MCF 10A (cell line): Measurements from ENCODE around the gene RAPGEF3. TPM values are rescaled to one million over a fixed set of nuclear protein-coding genes. Genes with fewer than 3 reads are reported as not detected.

Experiments used
- BruUV-seq: library from RNA; stranded (reverse); fragments of 400-500 nt; replicated peaks from 2 replicates; lab custom pipeline; 2021; lab: Mats Ljungman, UMichigan
- CTCF ChIA-PET: fragments of 300-600 bp; sonication (Branson Sonifier 250); formaldehyde crosslinking; extraction: SDS; loops from one replicate; lab custom pipeline; 2021; ENCODE audit warnings: antibody characterized with exemption, inconsistent platforms; lab: Yijun Ruan, JAX
- POLR2A ChIA-PET: fragments of 300-600, 350-650 bp; sonication (Branson Sonifier 250); formaldehyde crosslinking; extraction: SDS; loops from one replicate; lab custom pipeline; 2020; ENCODE audit warnings: antibody characterized with exemption, inconsistent platforms; lab: Yijun Ruan, JAX
- DNase-seq: peaks from one replicate; pipeline ENCODE4 v3.0.0-alpha.2; 2018; ENCODE audit not compliant: unreplicated experiment
- H3K27ac Mint-ChIP-seq: one replicate; pipeline ENCODE4 v1.8.0; 2022; ENCODE audit warnings: mild to moderate bottlenecking, low read depth, mixed read lengths; ENCODE audit not compliant: unreplicated experiment
- H3K27me3 Mint-ChIP-seq: one replicate; pipeline ENCODE4 v1.8.0; 2022; ENCODE audit warnings: mixed read lengths; ENCODE audit not compliant: insufficient read depth, unreplicated experiment
- H3K36me3 Mint-ChIP-seq: one replicate; pipeline ENCODE4 v1.8.0; 2022; ENCODE audit warnings: mild to moderate bottlenecking, moderate library complexity, mixed read lengths; ENCODE audit not compliant: insufficient read depth, unreplicated experiment
- H3K4me1 Mint-ChIP-seq: one replicate; pipeline ENCODE4 v1.8.0; 2022; ENCODE audit warnings: mixed read lengths; ENCODE audit not compliant: insufficient read depth, unreplicated experiment
- H3K4me3 Mint-ChIP-seq: one replicate; pipeline ENCODE4 v1.8.0; 2022; ENCODE audit warnings: mild to moderate bottlenecking, moderate library complexity, mixed read lengths; ENCODE audit not compliant: unreplicated experiment
- H3K9me3 Mint-ChIP-seq: one replicate; pipeline ENCODE4 v1.8.0; 2022; ENCODE audit warnings: mixed read lengths; ENCODE audit not compliant: unreplicated experiment
- CTCF ChIP-seq: fragments of 200-600 bp; IDR thresholded peaks from one replicate; pipeline ENCODE4 v1.8.0; 2022; ENCODE audit warnings: antibody characterized with exemption, mild to moderate bottlenecking; ENCODE audit not compliant: unreplicated experiment
- intact Hi-C: fragments of 100-400 bp; cut with micrococcal nuclease; formaldehyde crosslinking; loops from 2 replicates; pipeline ENCODE4 v1.14.1; 2022
- total RNA-seq: library from RNA; stranded (reverse); gene quantifications from 2 replicates; pipeline ENCODE4 v1.2.3, GENCODE V29; 2022

Gene RAPGEF3
- total RNA-seq, 1 experiment from 2014 or later = 1.4 TPM

- H3K4me3 Mint-ChIP-seq = no peak overlapping the region
- CTCF ChIA-PET = interaction anchor here (1.1 to 6.1 kb wide), 7 partner anchors 17 to 94 kb away, joined by 3 to 173 read pairs (median 9); partner anchors contain the start of gene ENDOU
These were observed 12.6 kb downstream of the RAPGEF3 start for GRCh38 chr12:47746073-47746472.

GRCh38 chr12:47745485-47746041, 13.1 kb downstream of the RAPGEF3 start:
- POLR2A ChIA-PET = interaction anchor here (0.7 to 4.9 kb wide), 2 partner anchors 30 to 83 kb away, joined by 3 to 25 read pairs; no protein-coding TSS in a partner anchor
- Mint-ChIP-seq H3K36me3 (no peaks in the 10 kb centered on the region), H3K4me3 (no peak overlapping the region), H3K9me3 (no peaks in the 10 kb centered on the region), H3K4me1 (peaks cover 6% of the 10 kb centered on the region), H3K27ac (no peak overlapping the region), H3K27me3 (peaks cover 17% of the 10 kb centered on the region)
- no peak for TF ChIP-seq CTCF
- DNase-seq = no peak
- CTCF ChIA-PET = interaction anchor here (0.6 to 7.8 kb wide), 11 partner anchors 9 to 558 kb away, joined by 3 to 843 read pairs (median 69); partner anchors contain the start of genes ENDOU, RAPGEF3 and SLC48A1
- no TSS peak for BruUV-seq
- intact Hi-C loops = no loop called here

More at GRCh38 chr12:47746073-47746472, 12.6 kb downstream of the RAPGEF3 start:
- no peak for TF ChIP-seq CTCF
- POLR2A ChIA-PET = interaction anchor here (4.9 kb wide), 1 partner anchor 30 kb away, joined by 25 read pairs; no protein-coding TSS in a partner anchor
- intact Hi-C loops = no loop called here
- Mint-ChIP-seq H3K36me3 (no peaks in the 10 kb centered on the region), H3K9me3 (no peaks in the 10 kb centered on the region), H3K27ac (no peak overlapping the region), H3K27me3 (peaks cover 17% of the 10 kb centered on the region), H3K4me1 (peaks cover 5% of the 10 kb centered on the region)
- DNase-seq = no peak
- BruUV-seq = no TSS peak

GRCh38 chr12:47744778-47745436, 13.8 kb downstream of the RAPGEF3 start:
- CTCF ChIA-PET = interaction anchor here (0.6 to 7.8 kb wide), 21 partner anchors 9 to 1275 kb away, joined by 3 to 843 read pairs (median 6); partner anchors contain the start of genes ENDOU, HDAC7, RAPGEF3 and SLC48A1
- H3K4me3 Mint-ChIP-seq = no peak overlapping the region
- intact Hi-C loops = no loop called here
- H3K36me3 Mint-ChIP-seq = no peaks in the 10 kb centered on the region
- no TSS peak for BruUV-seq
- no peaks in the 10 kb centered on the region for H3K9me3 Mint-ChIP-seq
- peaks cover 17% of the 10 kb centered on the region for H3K27me3 Mint-ChIP-seq
- no peak for DNase-seq
- H3K4me1 Mint-ChIP-seq = peaks cover 6% of the 10 kb centered on the region
- POLR2A ChIA-PET = interaction anchor here (0.7 to 4.9 kb wide), 9 partner anchors 9 to 94 kb away, joined by 3 to 35 read pairs (median 3); partner anchors contain the start of gene HDAC7
- no peak overlapping the region for H3K27ac Mint-ChIP-seq
- no peak for TF ChIP-seq CTCF
